G401 (cell line): Measurements from ENCODE around the gene MPZL1. TPM values are rescaled to one million over a fixed set of nuclear protein-coding genes. Genes with fewer than 3 reads are reported as not detected.

Source experiments
- DNase-seq: peaks from one replicate; pipeline ENCODE4 v3.0.0-alpha.2; 2015; ENCODE audit warnings: low spot score
- in situ Hi-C: cut with HindIII; loops from 2 replicates; pipeline ENCODE4 v1.10.0; 2016; ENCODE audit warnings: low sequenced_read_pairs, mixed read lengths
- total RNA-seq: library from RNA; depleted of rRNA; stranded (reverse); fragments of >200 nt; shearing (Covaris generic); gene quantifications from 2 replicates; pipeline ENCODE4 v1.2.3, GENCODE V29; 2014; rRNA removed

Gene MPZL1
- 94.8 and 155 TPM in 2 replicates for total RNA-seq

DNA sequence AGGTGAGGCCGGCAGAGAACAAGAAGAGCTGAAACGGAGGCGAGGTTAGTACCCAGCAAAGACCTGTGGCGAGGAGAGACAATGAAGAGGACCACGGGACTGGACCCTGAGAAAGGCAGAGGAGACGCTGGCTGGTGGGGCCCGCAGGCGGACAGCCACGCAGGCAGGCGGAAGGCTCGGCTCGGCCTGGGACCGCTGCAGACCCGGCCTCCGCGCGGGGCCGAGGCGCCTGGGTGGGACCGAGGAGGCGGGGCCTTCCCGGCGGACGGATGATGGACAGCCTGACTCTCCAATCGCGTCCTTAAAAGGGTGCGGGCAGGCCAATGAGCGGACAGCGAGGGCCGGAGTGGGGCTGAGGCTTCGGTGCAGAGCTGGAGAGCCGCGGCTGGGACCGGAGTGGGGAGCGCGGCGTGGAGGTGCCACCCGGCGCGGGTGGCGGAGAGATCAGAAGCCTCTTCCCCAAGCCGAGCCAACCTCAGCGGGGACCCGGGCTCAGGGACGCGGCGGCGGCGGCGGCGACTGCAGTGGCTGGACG lies at the start of gene MPZL1:
TSS of gene MPZL1 (plus strand) at position 366 of the 535 bp plus-strand sequence. CDS start 170 bp downstream, outside the sequence.
- in situ Hi-C loops: no loop called here

DNA sequence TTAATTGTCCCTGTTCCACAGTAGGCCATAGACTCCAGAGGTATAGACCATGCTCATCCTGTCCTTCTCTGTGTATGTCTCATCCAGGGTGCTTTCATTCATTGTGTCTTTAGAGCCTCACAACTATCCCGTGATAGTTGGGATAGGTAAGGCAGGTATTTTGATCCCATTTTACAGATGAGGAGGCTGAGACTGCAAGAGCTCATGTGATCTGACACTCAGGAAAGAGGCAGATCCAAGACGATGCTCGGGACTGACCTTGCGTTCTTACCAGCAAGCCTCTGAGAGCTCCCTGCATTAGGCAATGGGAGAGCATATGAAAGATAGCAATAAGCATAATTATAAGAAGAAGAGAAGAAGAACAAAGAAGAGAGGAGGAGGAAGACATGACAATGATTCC lies 49.0 kb upstream of the MPZL1 start:
- no peak for DNase-seq

More for the DNA sequence above, at the start of gene MPZL1:
- DNase-seq: peak; percentile 96

DNA sequence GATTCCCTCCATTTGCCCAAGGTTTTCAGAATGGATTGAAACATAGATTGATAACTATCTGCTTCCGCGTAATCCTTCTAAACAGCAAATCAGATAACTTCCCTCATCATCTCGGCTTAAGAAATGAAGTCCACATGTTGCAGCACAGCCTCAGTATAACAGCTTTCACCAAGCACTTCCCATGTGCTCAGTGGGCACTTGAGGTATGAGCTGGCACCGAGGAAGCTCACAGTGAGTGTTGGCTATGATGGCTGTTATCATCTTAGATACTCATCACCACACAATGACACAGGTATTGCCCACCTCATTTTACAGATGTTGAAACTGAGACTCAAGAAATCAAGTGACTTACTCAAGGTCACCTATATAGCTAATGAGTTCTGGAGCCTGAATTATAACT lies 48.5 kb upstream of the MPZL1 start:
- DNase-seq: no peak
- in situ Hi-C loops: no loop called here

More for the DNA sequence above, 49.0 kb upstream of the MPZL1 start:
- in situ Hi-C loops: no loop called here

DNA sequence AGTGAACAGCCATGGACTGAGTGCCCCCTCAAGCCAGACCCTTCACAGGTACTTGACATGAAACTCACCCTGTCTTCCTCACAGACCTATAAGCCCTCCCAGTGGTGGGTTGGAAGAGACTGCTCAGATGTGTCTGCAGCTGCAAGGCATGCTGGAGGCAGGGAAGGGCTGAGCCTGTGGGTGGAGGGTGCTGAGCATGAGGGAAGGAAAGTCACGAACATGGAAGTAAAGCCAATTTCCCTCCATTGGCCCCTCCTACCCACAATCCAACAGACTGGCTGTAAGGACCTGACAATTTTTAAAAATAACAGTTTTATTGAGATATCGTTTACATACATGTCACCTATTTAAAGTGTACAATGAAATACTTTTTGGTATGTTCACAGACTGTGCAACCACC lies 47.6 kb upstream of the MPZL1 start:
- in situ Hi-C loops: no loop called here
- DNase-seq: no peak

DNA sequence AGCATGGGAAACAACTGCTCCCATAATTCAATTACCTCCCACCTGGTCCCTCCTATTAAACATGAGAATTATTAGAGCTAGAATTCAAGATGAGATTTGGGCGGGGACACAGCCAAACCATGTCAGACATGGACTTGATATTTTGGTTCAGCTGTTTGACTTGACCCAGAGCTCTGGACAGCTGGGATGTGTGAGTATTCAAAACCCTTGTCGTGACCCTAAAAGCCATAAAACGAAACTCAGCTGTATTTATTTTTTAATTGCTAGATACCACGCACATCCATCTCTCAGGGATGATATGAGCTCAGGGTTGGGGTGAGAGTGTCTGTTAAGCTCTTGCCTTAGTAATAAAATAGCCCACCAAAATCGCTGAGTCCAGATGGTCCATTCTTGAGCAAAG lies 46.3 kb upstream of the MPZL1 start:
- in situ Hi-C loops: no loop called here
- no peak for DNase-seq

DNA sequence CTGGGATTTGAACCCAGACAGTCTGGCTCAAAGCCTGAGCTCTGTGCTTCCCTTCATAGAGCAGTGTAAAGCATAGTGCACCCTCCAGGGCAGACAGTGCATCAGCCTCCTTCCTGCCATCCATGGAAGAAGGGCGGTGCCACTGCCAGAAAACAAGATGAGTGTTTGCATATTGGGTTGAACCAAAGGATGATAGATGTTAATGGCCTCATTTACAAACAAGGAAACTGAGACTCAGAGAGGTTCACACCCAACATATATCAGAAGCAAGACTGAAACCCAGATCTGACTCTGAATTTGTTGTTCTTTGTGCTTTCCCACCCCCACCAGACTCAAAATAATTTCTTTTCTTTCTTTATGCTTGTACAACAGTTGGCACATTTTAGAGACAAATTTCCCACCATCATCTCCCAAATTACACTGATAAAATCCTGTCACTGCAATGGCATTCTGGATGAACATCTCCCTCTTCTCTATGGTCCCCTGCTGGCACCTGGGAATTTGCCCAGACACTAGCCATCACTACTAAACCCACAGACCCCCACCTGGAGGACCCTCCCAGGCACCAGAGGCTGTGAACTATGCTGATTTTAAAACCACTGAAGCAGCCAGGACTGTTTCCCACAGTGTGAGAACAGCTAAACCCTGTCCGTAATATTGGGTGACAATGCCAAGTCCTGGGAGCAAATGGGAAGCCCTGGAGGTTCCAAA lies 45.4 kb upstream of the MPZL1 start:
- in situ Hi-C loops: no loop called here
- DNase-seq: no peak

DNA sequence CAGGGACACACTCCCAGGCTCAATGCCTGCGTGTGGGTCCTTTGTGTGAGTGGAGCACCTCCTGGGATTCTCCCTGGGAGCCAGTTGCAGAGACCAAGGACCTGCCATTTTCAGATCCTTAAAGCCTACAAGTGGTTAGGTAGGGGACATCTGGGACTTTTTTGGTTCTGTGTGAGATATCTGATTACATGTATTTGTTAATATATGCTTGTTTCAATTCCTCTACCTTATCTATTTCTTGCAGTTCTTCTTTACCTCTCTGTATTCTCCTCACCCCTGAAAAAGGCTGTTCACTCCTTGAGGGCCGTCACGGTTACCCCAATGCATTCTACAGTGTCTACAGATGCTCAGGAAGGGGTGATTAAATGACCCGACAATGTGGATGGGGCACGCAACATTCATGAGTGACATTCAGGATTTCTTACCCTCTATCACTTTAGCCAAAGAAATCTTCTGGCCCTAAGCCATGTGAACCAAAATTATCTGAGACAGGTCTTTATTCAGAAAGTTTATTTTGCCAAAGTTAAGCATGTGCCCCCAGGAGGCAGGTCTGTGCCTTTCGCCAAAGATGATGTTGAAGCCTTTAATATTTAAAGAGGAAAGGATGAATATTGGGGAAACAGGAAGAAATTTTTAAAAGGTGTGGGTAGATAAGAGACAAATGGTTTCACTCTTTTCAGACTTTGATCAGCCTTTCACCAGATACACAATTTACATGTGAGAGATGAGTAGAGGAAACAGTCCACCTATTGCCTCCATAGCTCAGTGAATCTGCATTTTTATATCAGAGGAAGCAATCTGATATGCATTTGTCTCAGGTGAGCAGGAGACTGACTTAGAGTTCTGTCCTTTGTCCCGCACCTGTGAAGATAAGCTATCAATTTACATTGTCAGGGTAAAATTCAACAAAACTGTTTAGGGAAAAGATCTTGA lies 44.6 kb upstream of the MPZL1 start:
- DNase-seq: no peak
- in situ Hi-C loops: no loop called here

DNA sequence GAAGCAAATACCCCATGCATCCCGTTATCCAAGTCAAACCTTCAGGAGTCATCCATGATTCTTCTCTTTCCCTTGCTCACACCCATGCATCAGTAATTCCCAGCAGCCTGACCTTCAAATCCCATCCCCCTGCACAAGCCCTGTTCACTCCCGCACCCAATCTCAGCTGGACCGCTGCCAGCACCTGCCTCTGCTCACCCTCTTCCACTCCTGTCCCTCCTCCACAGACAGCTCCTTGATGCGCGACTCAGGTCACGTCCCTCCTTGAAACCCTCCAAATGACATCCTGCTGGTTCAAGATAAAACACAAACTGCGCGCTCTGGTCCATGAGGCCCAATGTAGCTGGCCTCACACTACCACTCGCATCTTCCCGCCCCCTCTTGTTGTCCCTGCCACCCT lies 43.4 kb upstream of the MPZL1 start:
- DNase-seq: no peak
- in situ Hi-C loops: no loop called here

DNA sequence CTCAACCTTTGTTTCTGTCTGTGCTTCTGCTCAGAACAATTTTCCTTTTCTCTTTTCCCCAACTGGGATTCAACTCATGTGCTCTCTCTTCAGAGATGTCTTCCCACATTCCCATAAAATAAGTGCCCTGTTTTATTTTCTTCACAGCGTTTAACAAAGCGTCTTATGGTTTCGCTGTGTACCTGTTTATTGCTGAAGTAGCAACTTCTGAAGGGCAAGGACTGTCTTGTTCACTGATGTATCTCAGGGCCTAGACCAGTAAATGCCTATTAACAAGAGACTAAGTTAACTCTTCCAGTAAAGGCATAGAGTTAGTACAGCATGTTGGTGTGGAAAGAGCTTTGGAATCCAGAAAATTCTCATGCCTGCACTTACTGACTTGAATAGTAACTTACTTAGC lies 42.9 kb upstream of the MPZL1 start:
- in situ Hi-C loops: no loop called here
- no peak for DNase-seq

DNA sequence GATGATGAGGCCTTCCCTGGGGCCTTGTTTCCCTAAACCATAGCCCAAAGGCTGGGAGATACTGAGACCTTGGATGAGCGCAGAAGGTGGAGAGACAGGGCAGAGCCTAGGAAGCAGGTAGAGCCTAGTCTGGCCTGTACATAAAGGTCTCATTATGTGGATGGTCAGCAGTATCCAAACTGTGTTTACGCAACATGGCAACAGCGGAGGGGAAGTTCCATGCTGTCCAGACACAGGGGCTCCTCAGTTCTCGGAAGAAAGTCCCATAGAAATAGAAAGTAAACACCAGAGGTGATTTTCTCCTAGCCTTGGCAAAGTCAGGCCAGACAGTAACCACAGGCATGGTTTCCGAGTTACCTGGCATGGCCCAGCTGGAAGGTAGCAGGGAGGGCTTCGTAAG lies 42.1 kb upstream of the MPZL1 start:
- no peak for DNase-seq
- in situ Hi-C loops: no loop called here

DNA sequence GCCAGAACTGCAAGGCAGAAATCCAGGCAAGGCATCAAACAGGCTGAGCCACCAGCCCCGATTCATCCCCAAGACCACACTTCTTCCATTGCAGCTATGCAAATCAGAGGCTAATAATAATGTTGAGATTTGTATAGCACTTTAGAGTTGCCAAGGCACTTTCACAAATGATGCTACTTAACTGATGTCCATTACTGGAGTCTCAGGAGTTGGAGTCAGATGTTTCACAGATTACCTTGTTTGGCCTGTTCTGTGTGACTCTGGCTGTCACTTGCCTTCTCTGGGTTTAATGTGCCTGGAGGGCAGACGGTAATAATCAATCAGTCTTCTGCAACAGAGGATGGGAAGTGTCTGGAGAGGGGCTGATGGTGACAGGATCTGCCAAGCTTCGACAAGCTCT lies 40.8 kb upstream of the MPZL1 start:
- in situ Hi-C loops: no loop called here
- DNase-seq: no peak

DNA sequence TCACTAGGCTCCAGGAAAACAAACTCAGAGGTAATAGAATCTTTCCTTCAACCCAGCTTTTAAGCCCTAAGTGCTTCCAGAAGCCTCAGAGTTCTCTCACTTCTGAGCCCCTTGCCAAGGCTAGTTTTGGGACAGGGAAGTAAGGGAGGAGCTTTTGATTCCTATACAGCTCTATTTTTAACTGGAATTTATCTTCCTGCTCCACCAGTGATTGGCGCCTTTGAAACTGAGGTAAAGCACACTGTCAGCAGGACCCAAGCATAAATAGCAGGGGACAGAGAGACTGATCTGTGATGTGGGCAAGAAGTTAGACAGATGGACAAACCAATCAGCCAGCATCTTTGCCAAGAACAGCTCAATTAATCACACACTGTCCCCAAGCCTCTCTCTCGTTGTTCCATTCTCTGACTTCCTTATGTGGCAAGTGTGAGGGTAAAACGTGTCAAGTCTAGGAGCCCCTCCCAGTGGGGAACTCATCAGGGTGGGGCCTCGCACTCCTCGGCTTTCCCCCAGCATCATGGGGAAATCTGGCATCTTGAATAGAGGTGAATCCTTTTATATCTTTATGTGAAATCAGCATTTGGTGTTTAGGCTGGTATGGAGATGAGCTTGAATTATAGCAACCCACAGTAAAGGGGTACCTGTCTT lies 40.2 kb upstream of the MPZL1 start:
- in situ Hi-C loops: no loop called here
- DNase-seq: no peak

DNA sequence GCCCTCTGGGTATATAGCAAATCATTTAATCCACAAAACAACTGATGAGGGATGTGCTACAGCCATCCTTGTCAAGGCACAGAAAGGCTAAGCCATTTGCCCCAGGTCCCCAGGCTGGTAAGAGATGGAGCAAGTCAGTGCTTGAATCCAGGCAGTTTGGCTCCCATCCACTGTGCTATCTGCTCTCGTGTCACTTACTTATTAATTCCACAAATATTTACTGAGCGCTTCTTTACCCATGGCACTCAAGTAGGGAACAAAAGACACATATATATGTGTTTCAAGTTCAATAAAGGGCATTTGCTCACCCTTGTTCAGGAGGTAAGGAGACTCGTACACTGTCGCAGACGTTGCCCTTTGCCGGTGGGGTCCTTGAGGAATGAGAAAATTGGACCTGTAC lies 38.6 kb upstream of the MPZL1 start:
- in situ Hi-C loops: no loop called here
- DNase-seq: no peak

DNA sequence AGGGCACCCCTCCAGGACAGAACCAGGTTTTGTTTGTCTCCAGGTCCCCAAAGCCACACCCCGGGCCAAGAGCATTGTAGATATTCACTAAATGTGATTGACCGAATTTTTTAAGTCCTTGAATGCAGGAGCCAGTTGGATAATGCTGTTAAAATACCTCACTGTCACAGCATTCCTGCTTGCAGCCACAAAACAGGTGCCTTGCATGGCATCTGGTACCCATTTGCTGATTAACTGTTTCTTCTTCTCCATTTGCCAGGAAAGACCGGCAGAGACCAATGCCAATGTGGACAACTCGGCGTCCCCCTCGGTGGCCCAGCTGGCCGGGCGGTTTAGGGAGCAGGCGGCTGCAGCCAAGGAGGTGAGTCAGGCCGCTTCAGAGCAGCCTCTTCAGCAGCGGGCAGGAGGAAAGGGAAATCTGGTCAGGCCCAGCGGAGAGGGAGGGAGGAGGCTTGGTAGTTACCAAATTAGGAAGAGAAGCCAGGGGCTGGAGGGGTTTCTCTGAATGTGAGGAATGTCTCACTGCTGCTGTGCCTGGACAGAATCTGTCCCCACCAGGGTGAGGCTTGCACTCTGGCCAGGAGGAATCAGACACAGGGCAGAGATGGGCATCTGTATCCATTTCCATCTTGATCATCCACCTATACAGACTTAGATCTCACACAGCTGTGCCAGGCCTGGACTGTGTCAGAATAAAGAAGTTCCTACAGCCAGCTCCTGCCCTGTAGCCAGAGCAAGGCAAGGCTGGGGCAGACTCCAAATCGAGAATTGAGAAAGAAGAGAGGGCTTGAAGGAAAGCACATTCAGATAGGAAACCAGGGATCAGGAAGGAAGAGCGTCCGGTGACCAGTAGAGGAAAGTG lies 37.9 kb upstream of the MPZL1 start:
- peak; percentile 90 for DNase-seq
- in situ Hi-C loops: no loop called here

DNA sequence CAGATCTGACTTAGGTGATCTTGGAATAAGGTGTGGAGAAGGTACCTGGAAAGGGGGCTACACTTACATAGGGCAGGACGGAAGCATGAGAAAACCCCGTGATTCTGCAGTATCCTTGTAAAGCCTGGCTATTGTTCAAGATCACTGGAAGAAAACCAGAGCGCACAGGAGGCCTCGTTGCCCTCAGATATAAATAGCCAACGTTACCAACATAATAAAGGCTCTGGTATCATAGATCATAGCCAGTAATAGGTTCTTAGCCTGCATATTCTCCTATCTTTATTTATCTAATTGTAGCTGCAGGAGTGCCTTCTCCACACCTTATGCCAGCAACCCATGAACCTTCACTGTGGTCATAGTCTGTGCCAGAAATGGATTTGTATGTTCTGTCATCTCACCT lies 35.9 kb upstream of the MPZL1 start:
- in situ Hi-C loops: no loop called here
- DNase-seq: peak; percentile 60

DNA sequence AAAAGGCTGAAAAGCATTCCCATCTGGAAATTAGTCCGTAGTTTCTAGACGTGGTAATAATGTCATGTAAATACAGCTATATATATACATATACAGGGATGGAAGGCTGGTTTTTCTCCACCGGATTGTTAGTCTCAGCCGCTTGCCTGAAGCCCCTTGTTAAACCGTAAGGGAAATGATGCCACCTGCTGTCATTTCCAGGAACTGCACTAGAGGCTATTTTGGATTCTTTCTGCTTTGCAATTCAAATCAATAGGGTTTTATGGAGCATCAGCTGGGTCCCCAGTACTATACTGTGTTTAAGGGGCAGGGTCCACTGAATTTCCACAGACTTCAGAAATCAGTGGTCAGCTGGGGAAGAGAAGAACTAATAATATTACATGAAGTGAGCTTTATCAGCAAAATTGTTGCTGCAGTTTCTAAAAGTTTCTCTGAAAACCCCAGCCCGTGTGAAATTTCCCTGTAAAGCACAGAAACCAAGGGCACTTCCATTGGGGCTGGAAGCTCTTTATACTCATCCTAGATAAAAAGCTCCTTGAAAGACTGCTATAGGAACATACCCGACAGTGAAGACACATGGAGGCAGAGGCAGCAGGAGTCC lies 33.8 kb upstream of the MPZL1 start:
- DNase-seq: peak; percentile 90
- in situ Hi-C loops: no loop called here

DNA sequence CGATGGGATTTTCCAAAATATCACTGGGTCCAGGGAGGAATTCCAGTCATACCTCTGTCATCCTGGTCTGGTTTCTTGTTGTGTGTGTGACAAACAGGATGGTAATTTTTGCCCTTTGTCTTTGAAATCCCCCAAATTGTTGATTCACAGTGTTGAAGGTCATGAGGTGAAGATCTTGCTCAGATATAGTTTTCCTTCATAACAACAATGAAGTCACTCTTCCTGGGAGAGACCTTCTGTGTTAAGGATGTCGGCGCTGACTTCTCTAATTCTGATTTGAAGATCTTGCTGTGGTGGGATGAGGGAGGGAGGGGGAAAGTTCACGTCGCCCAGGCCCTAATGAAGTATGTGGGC lies 32.2 kb upstream of the MPZL1 start:
- in situ Hi-C loops: no loop called here
- no peak for DNase-seq

DNA sequence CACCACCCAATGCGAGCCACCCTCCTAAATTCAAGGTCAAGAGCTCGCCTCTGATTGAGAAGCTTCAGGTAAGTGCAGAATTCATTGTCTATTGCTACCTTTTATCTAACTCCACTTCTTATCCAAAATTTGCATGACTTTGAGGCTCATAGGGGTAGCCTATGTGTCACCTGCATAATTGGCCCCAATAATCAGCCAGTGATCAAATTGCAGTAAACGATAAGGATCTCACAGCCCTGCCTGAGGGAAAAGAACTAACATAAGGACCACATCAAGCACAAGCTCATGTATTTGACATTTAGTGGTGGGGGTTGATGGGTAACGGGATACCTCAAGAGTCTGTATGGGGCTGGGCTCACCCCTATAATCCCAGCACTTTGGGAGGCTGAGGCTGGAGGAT lies 31.7 kb upstream of the MPZL1 start:
- in situ Hi-C loops: no loop called here

More for the DNA sequence above, 31.7 kb upstream of the MPZL1 start:
- no peak for DNase-seq
